Astrocyte of the spinal cord (primary cell): ENCODE data around the gene THAP11.

Source experiments
- DNase-seq: peaks from one replicate; pipeline ENCODE4 v3.0.0; 2011; ENCODE audit warnings: low read depth, low spot score
- H3K4me3 ChIP-seq: 2 replicates; pipeline ENCODE4 v1.5.1; 2011; ENCODE audit warnings: low read depth, mild to moderate bottlenecking, low read length, moderate library complexity
- CTCF ChIP-seq: IDR thresholded peaks from 2 replicates; pipeline ENCODE4 v1.5.1; 2012; ENCODE audit warnings: low read depth, mild to moderate bottlenecking, low read length, inconsistent platforms
- in situ Hi-C: cut with HindIII; loops from 2 replicates; pipeline ENCODE4 v1.10.0; 2017; ENCODE audit warnings: low sequenced_read_pairs

Gene THAP11

DNA sequence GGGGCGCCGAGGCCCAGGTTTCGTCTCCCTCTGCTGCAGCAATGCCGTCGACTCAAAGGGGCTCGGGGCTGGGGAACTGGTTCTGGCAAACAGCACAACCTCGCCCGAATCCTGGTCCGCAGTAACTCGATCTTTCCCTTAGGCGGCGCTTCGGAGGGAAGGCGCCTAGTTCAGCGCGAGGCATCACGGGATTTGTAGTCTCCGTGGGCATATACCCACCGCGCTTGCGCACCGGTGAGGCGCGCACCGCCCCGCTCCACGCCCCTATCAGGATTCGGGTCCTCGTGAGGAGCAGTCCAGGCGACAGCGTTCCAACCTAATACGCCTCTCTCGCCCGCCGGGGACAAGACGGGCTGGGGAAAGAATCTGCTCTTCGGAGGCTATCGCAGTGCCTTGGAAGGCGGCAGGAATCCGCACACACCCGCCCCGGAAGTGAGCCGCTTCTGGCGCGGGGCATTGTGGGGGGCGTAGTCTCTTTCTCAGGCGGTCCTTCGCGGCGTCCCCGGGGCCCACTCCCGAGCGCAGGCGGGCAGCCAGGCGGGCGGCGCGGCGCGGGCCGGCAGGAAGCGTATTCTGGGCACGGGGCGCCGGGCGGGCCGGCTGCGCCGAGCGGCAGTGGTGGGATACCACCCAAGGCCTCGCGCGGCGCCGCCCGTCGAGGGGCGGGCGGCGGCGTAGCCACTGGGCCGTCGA lies at the start of gene THAP11:
Gene THAP11, plus strand, starts transcription at position 505 of the 693 bp plus-strand sequence. CDS start 235 bp downstream, outside the sequence.
- in situ Hi-C loops = no loop called here

DNA sequence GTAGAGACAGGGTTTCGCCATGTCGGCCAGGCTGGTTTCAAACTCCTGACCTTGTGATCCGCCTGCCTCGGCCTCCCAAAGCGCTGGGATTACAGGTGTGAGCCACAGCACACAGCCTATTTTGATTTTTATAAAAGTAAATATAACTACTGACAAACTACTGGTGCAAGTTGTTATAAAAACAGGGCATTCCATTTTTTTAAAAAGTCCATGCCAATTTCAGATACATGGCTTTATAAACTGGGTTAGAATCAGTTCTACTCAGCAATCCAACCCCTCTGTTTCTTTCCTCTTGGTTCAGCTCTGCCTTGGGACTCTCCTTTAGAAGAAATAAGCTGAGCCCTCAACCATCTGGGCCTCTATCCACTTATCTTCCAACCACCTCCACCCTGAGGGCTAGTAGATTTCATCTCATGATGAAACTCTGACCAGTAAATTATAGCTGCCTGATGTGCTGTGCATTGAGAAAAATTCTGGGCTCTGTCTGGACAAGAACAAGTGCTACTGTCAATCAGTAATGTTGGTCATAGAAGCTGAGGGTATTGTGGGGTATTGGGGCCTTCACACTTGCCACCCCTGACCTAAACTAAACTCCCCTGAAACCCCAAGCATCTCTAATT lies 45.9 kb upstream of the THAP11 start:
- in situ Hi-C loops = no loop called here
- no peak for DNase-seq
- no peak for TF ChIP-seq CTCF
- no peak overlapping the region for H3K4me3 ChIP-seq

More for the DNA sequence above, at the start of gene THAP11:
- DNase-seq = peak; percentile 95
- TF ChIP-seq CTCF = peak; percentile 88
- peak within 1 kb of the TSS; percentile 90 for H3K4me3 ChIP-seq

- in situ Hi-C loops = no loop called here
- H3K4me3 ChIP-seq = no peak overlapping the region
- no peak for TF ChIP-seq CTCF
- no peak for DNase-seq
These were observed 41.7 kb upstream of the THAP11 start for GRCh38 chr16:67800338-67800926.

- TF ChIP-seq CTCF = no peak
- in situ Hi-C loops = no loop called here
- H3K4me3 ChIP-seq = no peak overlapping the region
- no peak for DNase-seq
These were observed 40.9 kb upstream of the THAP11 start for GRCh38 chr16:67801241-67801640.

GRCh38 chr16:67801883-67802282 lies 40.2 kb upstream of the THAP11 start:
- DNase-seq = no peak
- no peak overlapping the region for H3K4me3 ChIP-seq
- in situ Hi-C loops = no loop called here
- no peak for TF ChIP-seq CTCF

GRCh38 chr16:67803894-67804293 lies 38.2 kb upstream of the THAP11 start:
- in situ Hi-C loops = no loop called here
- TF ChIP-seq CTCF = no peak
- DNase-seq = no peak
- no peak overlapping the region for H3K4me3 ChIP-seq
